ENCODE data around the gene SNRPB. TPM values are rescaled to one million over a fixed set of nuclear protein-coding genes. Genes with fewer than 3 reads are reported as not detected.

The SNRPB gene
- total RNA-seq, 1 donor from 2014 or later = 207 TPM

DNA sequence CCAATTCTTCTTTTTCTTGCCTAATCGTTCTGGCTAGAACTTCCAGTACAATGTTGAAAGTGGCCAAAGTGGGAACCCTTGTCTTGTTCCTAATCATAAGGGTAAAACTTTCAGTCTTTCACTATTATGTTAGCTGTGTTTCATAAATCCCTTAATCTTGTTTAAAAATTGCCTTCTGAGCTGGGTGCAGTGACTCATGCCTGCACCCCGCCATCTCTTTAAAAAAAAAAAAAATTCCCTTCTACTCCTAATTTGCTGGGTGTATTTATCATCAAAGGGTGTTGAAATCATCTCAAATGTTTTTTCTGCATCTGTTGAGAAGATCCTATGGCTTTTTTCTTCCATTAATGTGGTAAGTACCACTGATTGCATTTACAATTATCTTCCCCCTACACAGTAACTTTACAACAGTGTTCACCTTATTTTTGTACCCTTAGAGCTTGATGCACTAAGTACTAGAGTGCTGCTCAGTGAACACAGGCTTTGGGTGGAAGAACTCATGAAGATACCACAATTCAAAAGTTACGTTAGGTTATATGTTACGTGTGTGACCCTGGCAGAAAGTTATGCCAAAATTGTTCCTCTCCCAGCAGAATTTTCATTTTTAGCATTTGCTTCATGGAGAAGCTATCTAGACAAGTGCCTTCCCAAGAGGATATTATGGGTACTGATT lies 9.7 kb downstream of the SNRPB start:
- no peak overlapping the region for H3K4me3 ChIP-seq (ENCODE audit: insufficient read depth, low read depth, low read length)
- Mint-ChIP-seq H3K36me3 (ENCODE audit: low read depth, unreplicated experiment) (peaks cover 25% of the 10 kb centered on the region), H3K27ac (ENCODE audit: unreplicated experiment) (no peak overlapping the region), H3K9me3 (ENCODE audit: unreplicated experiment) (no peaks in the 10 kb centered on the region), H3K4me3 (ENCODE audit: unreplicated experiment) (no peak overlapping the region), H3K4me1 (ENCODE audit: low read depth, unreplicated experiment) (no peaks in the 10 kb centered on the region), H3K27me3 (ENCODE audit: low read depth, unreplicated experiment) (no peaks in the 10 kb centered on the region)
- H3K9ac ChIP-seq (ENCODE audit: low read length) = no peak overlapping the region
- peaks cover 59% of the 10 kb centered on the region for H4K20me1 ChIP-seq (ENCODE audit: insufficient read depth, low read length)
- H2AFZ ChIP-seq (ENCODE audit: low read depth, low read length) = no peak overlapping the region
- H3K4me1 ChIP-seq (ENCODE audit: insufficient read depth, low read length) = no peaks in the 10 kb centered on the region
- peaks cover 72% of the 10 kb centered on the region for H3K36me3 ChIP-seq (ENCODE audit: insufficient read depth, low read length)
- TF ChIP-seq CTCF (IDR thresholded peaks at IDR 0.05; ENCODE audit: insufficient read depth, low read depth, low read length) (no peak), EZH2 (IDR thresholded peaks at IDR 0.05; ENCODE audit: insufficient read depth, low read length) (no peak)
- no peaks in the 10 kb centered on the region for H3K27me3 ChIP-seq (ENCODE audit: insufficient read depth, low read length)
- no peak overlapping the region for H3K27ac ChIP-seq (ENCODE audit: low read depth, low read length)
- no peak for DNase-seq (ENCODE audit: low read depth)
- no peak overlapping the region for H3K4me2 ChIP-seq (ENCODE audit: low read length)
- H3K9me3 ChIP-seq (ENCODE audit: insufficient read depth, low read depth, low read length) = no peaks in the 10 kb centered on the region
- peaks cover 25% of the 10 kb centered on the region for H3K79me2 ChIP-seq (ENCODE audit: insufficient read depth, low read length)
- FAIRE-seq = no peak

DNA sequence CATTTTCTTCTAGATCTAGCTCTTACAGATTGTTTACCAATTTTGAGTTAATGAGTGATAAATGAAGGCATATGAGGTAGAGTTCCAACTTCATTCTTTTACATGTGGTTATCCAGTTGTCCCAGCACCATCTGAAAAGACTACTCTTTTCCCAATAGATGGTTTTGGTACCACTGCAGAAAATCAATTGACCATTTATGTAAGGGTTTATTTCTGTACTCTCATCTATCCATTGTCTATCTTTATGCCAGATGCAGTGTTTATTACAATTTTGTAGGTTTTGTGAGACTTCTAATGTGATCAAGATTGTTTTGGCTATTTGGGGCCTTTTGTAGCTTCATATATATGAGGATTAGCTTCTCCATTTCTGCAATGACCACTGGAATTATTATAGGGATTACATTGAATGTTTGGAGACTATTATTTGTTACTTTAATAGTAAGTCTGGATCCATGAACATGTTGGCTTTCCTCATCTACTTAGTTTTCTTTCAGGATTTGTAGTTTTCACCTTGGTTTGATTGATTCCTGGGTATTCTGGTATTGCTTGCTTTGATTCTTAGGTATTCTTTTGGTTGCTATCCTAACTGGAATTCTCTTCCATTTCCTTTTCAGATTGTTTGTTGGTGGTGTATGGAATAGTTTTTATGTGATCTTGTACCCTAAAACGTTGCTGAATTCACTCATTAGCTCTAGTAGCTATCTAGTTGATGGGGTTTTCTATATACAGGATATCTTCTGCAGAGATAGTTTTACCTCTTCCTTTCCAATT lies 10.4 kb downstream of the SNRPB start:
- no peaks in the 10 kb centered on the region for H3K9me3 ChIP-seq (ENCODE audit: insufficient read depth, low read depth, low read length)
- no peak overlapping the region for H3K4me3 ChIP-seq (ENCODE audit: insufficient read depth, low read depth, low read length)
- FAIRE-seq = no peak
- no peak overlapping the region for H3K9ac ChIP-seq (ENCODE audit: low read length)
- TF ChIP-seq CTCF (IDR thresholded peaks at IDR 0.05; ENCODE audit: insufficient read depth, low read depth, low read length) = no peak
- TF ChIP-seq EZH2 (IDR thresholded peaks at IDR 0.05; ENCODE audit: insufficient read depth, low read length) = no peak
- H4K20me1 ChIP-seq (ENCODE audit: insufficient read depth, low read length) = peaks cover 51% of the 10 kb centered on the region
- H3K79me2 ChIP-seq (ENCODE audit: insufficient read depth, low read length) = peaks cover 19% of the 10 kb centered on the region
- no peaks in the 10 kb centered on the region for H3K4me1 Mint-ChIP-seq (ENCODE audit: low read depth, unreplicated experiment)
- no peaks in the 10 kb centered on the region for H3K27me3 Mint-ChIP-seq (ENCODE audit: low read depth, unreplicated experiment)
- H3K36me3 ChIP-seq (ENCODE audit: insufficient read depth, low read length) = peaks cover 66% of the 10 kb centered on the region
- H3K4me1 ChIP-seq (ENCODE audit: insufficient read depth, low read length) = no peaks in the 10 kb centered on the region
- DNase-seq (ENCODE audit: low read depth) = no peak
- H3K36me3 Mint-ChIP-seq (ENCODE audit: low read depth, unreplicated experiment) = peaks cover 22% of the 10 kb centered on the region
- no peak overlapping the region for H3K27ac ChIP-seq (ENCODE audit: low read depth, low read length)
- no peak overlapping the region for H3K4me3 Mint-ChIP-seq (ENCODE audit: unreplicated experiment)
- no peak overlapping the region for H3K27ac Mint-ChIP-seq (ENCODE audit: unreplicated experiment)
- no peaks in the 10 kb centered on the region for H3K27me3 ChIP-seq (ENCODE audit: insufficient read depth, low read length)
- no peaks in the 10 kb centered on the region for H3K9me3 Mint-ChIP-seq (ENCODE audit: unreplicated experiment)
- H3K4me2 ChIP-seq (ENCODE audit: low read length) = no peak overlapping the region
- no peak overlapping the region for H2AFZ ChIP-seq (ENCODE audit: low read depth, low read length)

All from astrocyte (in vitro differentiated cells and primary cell).